ENCODE results near the gene PPP1R15A.
"Not testable (repeated sequence)": the region's sequence is repeated elsewhere in the genome, so short reads cannot be mapped to it uniquely, and the experiment has no call there.

GRCh38 chr19:48876043-48876981 is 4.1 kb downstream of the PPP1R15A start:
- not testable (repeated sequence) for TF ChIP-seq CTCF, EZH2 (IDR thresholded peaks at IDR 0.05)
